Body of pancreas (tissue), 4 donors: ENCODE measurements around the gene PRTN3.
A peak's percentile ranks its signal among the peaks of the same experiment; 100 is the strongest.

ENCODE experiments used
- POLR2A ChIP-seq, 3 donors: fragments of 450-650 bp; IDR thresholded peaks; one replicate each; pipeline ENCODE4 v1.6.1; 2016; ENCODE audit warnings: antibody characterized with exemption in 3 of 3, mild to moderate bottlenecking in 2 of 3
- TF ChIP-seq, protein P1 (sequence below), 7 experiments: fragments of 450-650 bp in 4 of 7; fragments of 200-600 bp in 3 of 7; sonication (generic) in 3 of 7; IDR thresholded peaks; one replicate each; pipeline ENCODE4 v1.5.1; 2016 to 2019; ENCODE audit warnings: antibody characterized with exemption in 7 of 7

DNA sequence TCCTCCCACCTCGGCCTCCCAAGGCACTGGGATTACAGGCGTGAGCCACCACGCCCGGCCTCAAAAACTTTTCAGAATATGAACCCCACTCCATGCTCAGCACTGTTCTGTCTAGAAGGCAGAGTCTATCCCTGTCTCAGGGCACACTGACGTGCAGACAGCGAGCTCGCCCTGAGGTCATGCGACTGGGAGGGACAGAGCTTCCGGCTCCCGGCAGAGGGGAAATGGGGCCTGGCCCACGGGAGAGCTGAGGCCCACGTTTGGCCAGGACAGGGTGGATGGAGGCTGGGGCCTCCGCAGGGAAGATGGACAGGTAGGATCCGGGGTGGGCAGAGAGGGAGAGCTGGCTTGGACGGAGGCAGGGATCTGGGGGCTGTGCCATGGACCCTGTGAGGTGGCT lies 15.9 kb upstream of the PRTN3 start:
- TF ChIP-seq, protein P1, sequence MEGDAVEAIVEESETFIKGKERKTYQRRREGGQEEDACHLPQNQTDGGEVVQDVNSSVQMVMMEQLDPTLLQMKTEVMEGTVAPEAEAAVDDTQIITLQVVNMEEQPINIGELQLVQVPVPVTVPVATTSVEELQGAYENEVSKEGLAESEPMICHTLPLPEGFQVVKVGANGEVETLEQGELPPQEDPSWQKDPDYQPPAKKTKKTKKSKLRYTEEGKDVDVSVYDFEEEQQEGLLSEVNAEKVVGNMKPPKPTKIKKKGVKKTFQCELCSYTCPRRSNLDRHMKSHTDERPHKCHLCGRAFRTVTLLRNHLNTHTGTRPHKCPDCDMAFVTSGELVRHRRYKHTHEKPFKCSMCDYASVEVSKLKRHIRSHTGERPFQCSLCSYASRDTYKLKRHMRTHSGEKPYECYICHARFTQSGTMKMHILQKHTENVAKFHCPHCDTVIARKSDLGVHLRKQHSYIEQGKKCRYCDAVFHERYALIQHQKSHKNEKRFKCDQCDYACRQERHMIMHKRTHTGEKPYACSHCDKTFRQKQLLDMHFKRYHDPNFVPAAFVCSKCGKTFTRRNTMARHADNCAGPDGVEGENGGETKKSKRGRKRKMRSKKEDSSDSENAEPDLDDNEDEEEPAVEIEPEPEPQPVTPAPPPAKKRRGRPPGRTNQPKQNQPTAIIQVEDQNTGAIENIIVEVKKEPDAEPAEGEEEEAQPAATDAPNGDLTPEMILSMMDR (IDR thresholded peaks at IDR 0.05) = no peak
- TF ChIP-seq POLR2A (IDR thresholded peaks at IDR 0.05) = peak in 1 of 3 donors; percentile 9
